Measurements from ENCODE around the gene GULP1. TPM values are rescaled to one million over a fixed set of nuclear protein-coding genes. Genes with fewer than 3 reads are reported as not detected.
A peak's percentile ranks its signal among the peaks of the same experiment; 100 is the strongest.

The GULP1 gene
- total RNA-seq, 1 experiment from 2014 or later, result 75.1 TPM

DNA sequence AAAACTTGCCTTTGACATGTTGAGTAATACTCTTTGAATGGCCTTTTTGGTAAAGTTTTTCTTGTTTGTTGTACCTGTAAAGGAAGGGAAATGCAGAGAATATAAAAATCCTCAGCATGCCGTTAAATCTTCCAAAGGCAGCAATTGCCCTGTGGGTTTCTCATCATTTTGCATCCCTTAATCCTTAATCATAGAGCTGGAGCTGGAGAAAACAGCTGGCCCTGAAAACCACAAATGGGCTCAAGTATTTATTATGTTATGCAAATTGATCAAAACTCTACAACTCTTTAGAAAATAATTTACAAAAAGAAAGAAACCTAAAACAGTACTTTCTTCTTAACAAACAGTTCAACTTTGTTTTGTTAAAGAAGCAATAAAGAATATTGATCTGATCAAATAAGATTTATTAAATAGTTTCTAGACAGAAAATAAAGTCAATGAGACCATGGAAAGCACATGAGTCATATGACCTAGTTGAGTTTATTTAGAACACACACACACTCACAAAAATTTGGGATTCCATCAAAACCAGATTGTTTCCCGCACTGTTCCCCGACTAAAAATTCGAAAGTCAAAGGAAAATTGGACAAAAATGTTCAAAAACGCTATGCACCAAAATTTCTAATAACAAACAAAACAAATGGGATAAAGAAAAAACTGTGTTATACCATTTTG lies 309.0 kb downstream of the GULP1 start:
- CTCF ChIA-PET, result no interaction called here
- POLR2A ChIA-PET, result no interaction called here
- Mint-ChIP-seq H3K27me3 (ENCODE audit: low read depth) (no peaks in the 10 kb centered on the region), H3K36me3 (peaks cover 2% of the 10 kb centered on the region), H3K9me3 (peaks cover 1% of the 10 kb centered on the region), H3K4me3 (no peak overlapping the region), H3K27ac (no peak overlapping the region), H3K4me1 (peaks cover 29% of the 10 kb centered on the region)
- DNase-seq (ENCODE audit: low spot score), result no peak
- TF ChIP-seq FOXP4 (CRISPR knock-in tag; IDR thresholded peaks at IDR 0.05) (no peak), FOXP1 (CRISPR knock-in tag; IDR thresholded peaks at IDR 0.05; ENCODE audit: borderline replicate concordance) (no peak)
- ATAC-seq, result no peak

DNA sequence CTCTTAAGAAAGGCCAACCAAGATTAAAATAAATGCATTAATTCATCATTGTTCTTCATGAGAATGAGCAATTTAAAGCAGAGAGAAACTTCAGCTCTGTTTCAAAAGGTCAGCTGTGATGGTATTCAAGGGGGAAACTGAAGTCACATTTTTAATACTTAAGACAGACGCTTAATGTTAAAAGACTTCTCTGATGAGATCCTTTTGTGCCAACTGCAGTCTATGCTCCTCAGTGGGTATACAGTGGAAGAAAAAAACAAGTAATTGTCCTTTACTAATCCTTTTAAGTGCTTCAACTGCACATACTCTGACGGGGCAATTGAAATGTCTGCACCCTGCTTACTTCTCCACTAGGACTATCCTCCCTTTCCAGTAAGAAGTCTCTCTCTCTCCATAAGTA lies 309.7 kb downstream of the GULP1 start:
- Mint-ChIP-seq H3K27ac (no peak overlapping the region), H3K27me3 (ENCODE audit: low read depth) (no peaks in the 10 kb centered on the region), H3K36me3 (peaks cover 5% of the 10 kb centered on the region), H3K4me3 (no peak overlapping the region), H3K9me3 (peaks cover 5% of the 10 kb centered on the region), H3K4me1 (peaks cover 31% of the 10 kb centered on the region)
- DNase-seq (ENCODE audit: low spot score) (no peak), ATAC-seq (peak; percentile 55; the same call in 1 of the 2 replicates)
- ChIA-PET POLR2A (no interaction called here), CTCF (no interaction called here)
- TF ChIP-seq, protein P1, sequence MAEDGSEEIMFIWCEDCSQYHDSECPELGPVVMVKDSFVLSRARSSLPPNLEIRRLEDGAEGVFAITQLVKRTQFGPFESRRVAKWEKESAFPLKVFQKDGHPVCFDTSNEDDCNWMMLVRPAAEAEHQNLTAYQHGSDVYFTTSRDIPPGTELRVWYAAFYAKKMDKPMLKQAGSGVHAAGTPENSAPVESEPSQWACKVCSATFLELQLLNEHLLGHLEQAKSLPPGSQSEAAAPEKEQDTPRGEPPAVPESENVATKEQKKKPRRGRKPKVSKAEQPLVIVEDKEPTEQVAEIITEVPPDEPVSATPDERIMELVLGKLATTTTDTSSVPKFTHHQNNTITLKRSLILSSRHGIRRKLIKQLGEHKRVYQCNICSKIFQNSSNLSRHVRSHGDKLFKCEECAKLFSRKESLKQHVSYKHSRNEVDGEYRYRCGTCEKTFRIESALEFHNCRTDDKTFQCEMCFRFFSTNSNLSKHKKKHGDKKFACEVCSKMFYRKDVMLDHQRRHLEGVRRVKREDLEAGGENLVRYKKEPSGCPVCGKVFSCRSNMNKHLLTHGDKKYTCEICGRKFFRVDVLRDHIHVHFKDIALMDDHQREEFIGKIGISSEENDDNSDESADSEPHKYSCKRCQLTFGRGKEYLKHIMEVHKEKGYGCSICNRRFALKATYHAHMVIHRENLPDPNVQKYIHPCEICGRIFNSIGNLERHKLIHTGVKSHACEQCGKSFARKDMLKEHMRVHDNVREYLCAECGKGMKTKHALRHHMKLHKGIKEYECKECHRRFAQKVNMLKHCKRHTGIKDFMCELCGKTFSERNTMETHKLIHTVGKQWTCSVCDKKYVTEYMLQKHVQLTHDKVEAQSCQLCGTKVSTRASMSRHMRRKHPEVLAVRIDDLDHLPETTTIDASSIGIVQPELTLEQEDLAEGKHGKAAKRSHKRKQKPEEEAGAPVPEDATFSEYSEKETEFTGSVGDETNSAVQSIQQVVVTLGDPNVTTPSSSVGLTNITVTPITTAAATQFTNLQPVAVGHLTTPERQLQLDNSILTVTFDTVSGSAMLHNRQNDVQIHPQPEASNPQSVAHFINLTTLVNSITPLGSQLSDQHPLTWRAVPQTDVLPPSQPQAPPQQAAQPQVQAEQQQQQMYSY (CRISPR knock-in tag; IDR thresholded peaks at IDR 0.05), result no peak
- TF ChIP-seq ZNF423 (CRISPR knock-in tag; IDR thresholded peaks at IDR 0.05), result no peak
- no peak for TF ChIP-seq E2F1 (CRISPR knock-in tag; IDR thresholded peaks at IDR 0.05)
- no peak for TF ChIP-seq ELF4 (CRISPR knock-in tag; IDR thresholded peaks at IDR 0.05; ENCODE audit: low read depth)
- TF ChIP-seq, protein P2, sequence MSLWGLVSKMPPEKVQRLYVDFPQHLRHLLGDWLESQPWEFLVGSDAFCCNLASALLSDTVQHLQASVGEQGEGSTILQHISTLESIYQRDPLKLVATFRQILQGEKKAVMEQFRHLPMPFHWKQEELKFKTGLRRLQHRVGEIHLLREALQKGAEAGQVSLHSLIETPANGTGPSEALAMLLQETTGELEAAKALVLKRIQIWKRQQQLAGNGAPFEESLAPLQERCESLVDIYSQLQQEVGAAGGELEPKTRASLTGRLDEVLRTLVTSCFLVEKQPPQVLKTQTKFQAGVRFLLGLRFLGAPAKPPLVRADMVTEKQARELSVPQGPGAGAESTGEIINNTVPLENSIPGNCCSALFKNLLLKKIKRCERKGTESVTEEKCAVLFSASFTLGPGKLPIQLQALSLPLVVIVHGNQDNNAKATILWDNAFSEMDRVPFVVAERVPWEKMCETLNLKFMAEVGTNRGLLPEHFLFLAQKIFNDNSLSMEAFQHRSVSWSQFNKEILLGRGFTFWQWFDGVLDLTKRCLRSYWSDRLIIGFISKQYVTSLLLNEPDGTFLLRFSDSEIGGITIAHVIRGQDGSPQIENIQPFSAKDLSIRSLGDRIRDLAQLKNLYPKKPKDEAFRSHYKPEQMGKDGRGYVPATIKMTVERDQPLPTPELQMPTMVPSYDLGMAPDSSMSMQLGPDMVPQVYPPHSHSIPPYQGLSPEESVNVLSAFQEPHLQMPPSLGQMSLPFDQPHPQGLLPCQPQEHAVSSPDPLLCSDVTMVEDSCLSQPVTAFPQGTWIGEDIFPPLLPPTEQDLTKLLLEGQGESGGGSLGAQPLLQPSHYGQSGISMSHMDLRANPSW (CRISPR knock-in tag; conservative IDR thresholded peaks at IDR 0.05; ENCODE audit: low read depth), result no peak
- TF ChIP-seq, protein P3, sequence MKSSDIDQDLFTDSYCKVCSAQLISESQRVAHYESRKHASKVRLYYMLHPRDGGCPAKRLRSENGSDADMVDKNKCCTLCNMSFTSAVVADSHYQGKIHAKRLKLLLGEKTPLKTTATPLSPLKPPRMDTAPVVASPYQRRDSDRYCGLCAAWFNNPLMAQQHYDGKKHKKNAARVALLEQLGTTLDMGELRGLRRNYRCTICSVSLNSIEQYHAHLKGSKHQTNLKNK (CRISPR knock-in tag; IDR thresholded peaks at IDR 0.05), result no peak
- no peak for TF ChIP-seq SMAD4 (CRISPR knock-in tag; IDR thresholded peaks at IDR 0.05)
- TF ChIP-seq FOXJ3 (CRISPR knock-in tag; IDR thresholded peaks at IDR 0.05; ENCODE audit: borderline replicate concordance), result no peak
- no peak for TF ChIP-seq TEAD4 (CRISPR knock-in tag; IDR thresholded peaks at IDR 0.05)
- TF ChIP-seq ZNF138 (CRISPR knock-in tag; conservative IDR thresholded peaks at IDR 0.05), result no peak
- TF ChIP-seq, protein P4, sequence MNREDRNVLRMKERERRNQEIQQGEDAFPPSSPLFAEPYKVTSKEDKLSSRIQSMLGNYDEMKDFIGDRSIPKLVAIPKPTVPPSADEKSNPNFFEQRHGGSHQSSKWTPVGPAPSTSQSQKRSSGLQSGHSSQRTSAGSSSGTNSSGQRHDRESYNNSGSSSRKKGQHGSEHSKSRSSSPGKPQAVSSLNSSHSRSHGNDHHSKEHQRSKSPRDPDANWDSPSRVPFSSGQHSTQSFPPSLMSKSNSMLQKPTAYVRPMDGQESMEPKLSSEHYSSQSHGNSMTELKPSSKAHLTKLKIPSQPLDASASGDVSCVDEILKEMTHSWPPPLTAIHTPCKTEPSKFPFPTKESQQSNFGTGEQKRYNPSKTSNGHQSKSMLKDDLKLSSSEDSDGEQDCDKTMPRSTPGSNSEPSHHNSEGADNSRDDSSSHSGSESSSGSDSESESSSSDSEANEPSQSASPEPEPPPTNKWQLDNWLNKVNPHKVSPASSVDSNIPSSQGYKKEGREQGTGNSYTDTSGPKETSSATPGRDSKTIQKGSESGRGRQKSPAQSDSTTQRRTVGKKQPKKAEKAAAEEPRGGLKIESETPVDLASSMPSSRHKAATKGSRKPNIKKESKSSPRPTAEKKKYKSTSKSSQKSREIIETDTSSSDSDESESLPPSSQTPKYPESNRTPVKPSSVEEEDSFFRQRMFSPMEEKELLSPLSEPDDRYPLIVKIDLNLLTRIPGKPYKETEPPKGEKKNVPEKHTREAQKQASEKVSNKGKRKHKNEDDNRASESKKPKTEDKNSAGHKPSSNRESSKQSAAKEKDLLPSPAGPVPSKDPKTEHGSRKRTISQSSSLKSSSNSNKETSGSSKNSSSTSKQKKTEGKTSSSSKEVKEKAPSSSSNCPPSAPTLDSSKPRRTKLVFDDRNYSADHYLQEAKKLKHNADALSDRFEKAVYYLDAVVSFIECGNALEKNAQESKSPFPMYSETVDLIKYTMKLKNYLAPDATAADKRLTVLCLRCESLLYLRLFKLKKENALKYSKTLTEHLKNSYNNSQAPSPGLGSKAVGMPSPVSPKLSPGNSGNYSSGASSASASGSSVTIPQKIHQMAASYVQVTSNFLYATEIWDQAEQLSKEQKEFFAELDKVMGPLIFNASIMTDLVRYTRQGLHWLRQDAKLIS (CRISPR knock-in tag; IDR thresholded peaks at IDR 0.05; ENCODE audit: borderline replicate concordance), result no peak
- TF ChIP-seq, protein P5, sequence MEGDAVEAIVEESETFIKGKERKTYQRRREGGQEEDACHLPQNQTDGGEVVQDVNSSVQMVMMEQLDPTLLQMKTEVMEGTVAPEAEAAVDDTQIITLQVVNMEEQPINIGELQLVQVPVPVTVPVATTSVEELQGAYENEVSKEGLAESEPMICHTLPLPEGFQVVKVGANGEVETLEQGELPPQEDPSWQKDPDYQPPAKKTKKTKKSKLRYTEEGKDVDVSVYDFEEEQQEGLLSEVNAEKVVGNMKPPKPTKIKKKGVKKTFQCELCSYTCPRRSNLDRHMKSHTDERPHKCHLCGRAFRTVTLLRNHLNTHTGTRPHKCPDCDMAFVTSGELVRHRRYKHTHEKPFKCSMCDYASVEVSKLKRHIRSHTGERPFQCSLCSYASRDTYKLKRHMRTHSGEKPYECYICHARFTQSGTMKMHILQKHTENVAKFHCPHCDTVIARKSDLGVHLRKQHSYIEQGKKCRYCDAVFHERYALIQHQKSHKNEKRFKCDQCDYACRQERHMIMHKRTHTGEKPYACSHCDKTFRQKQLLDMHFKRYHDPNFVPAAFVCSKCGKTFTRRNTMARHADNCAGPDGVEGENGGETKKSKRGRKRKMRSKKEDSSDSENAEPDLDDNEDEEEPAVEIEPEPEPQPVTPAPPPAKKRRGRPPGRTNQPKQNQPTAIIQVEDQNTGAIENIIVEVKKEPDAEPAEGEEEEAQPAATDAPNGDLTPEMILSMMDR (IDR thresholded peaks at IDR 0.05), result no peak
- no peak for TF ChIP-seq GRHL2 (CRISPR knock-in tag; IDR thresholded peaks at IDR 0.05; ENCODE audit: insufficient replicate concordance, severe bottlenecking)
- no peak for TF ChIP-seq ZNF219 (CRISPR knock-in tag; IDR thresholded peaks at IDR 0.05; ENCODE audit: borderline replicate concordance)
- TF ChIP-seq GABPB1 (CRISPR knock-in tag; IDR thresholded peaks at IDR 0.05), result no peak

Data from WTC11 (cell line).